Kidney (tissue), 14 donors: ENCODE measurements around the gene PRR35. TPM values are rescaled to one million over a fixed set of nuclear protein-coding genes. Genes with fewer than 3 reads are reported as not detected.

Source experiments
- DNase-seq, 5 donors: peaks; one replicate each; pipeline ENCODE4 v3.0.0-alpha.2; 2013 to 2020
- FAIRE-seq: peaks from 2 replicates; lab custom pipeline; 2012; peaks lifted over from hg19 to GRCh38; lab: Jason Lieb, UNC
- H3K27ac ChIP-seq, 2 donors: one replicate each; pipeline ENCODE4 v1.7.0; 2013; ENCODE audit warnings: low read depth in 2 of 2, low read length in 2 of 2, inconsistent platforms in 1 of 2
- H3K27me3 ChIP-seq: one replicate; pipeline ENCODE4 v1.7.1; 2013; ENCODE audit warnings: low read length, inconsistent platforms; ENCODE audit not compliant: control insufficient read depth, insufficient read depth
- H3K36me3 ChIP-seq, 3 donors: one replicate each; pipeline versions ENCODE4 v1.7.0 to v1.7.1; 2013; ENCODE audit warnings: low read length in 3 of 3, control low read depth in 1 of 3, inconsistent platforms in 1 of 3; ENCODE audit not compliant: insufficient read depth in 3 of 3, control insufficient read depth in 2 of 3
- H3K4me1 ChIP-seq, 3 donors: one replicate each; pipeline versions ENCODE4 v1.7.0 to v1.7.1; 2013; ENCODE audit warnings: low read length in 3 of 3, inconsistent platforms in 1 of 3, low read depth in 1 of 3; ENCODE audit not compliant: control insufficient read depth in 2 of 3, insufficient read depth in 2 of 3
- H3K4me3 ChIP-seq, 3 donors: one replicate each; pipeline versions ENCODE4 v1.7.0 to v1.8.1; 2013; ENCODE audit warnings: low read length in 3 of 3, control low read depth in 1 of 3, inconsistent platforms in 1 of 3
- H3K9ac ChIP-seq, 3 donors: one replicate each; pipeline versions ENCODE4 v1.7.0 to v1.7.1; 2013; ENCODE audit warnings: low read length in 3 of 3, control low read depth in 1 of 3, inconsistent platforms in 1 of 3
- H3K9me3 ChIP-seq, 3 donors: one replicate each; pipeline versions ENCODE4 v1.7.0 to v1.7.1; 2013; ENCODE audit warnings: low read length in 3 of 3, control low read depth in 1 of 3, inconsistent platforms in 1 of 3; ENCODE audit not compliant: control insufficient read depth in 2 of 3, insufficient read depth in 1 of 3
- intact Hi-C: fragments of 100-400 bp; cut with DNase I; formaldehyde crosslinking; loops from one replicate; pipeline ENCODE4 v1.11.1; 2022
- polyA plus RNA-seq: library from polyadenylated mRNA; stranded (reverse); fragments of 350-450 nt; fragmentation: Illumina TruSeq; extraction: RNeasy Lipid Tissue Mini Kit (QIAGEN cat#74804); gene quantifications from one replicate; pipeline ENCODE4 v1.2.3, GENCODE V29; 2014; ENCODE audit warnings: low read depth, low replicate concordance; ENCODE audit not compliant: insufficient read depth
- total RNA-seq: library from RNA; stranded (reverse); fragmentation: NEBNext Ultra II Directional; extraction: Animal tissue kit (Norgen Biotek cat#: 25700); gene quantifications from one replicate; pipeline ENCODE4 v1.2.1, GENCODE V29; 2021
- TF ChIP-seq, protein P1 (sequence below): IDR thresholded peaks from 3 replicates; pipeline ENCODE4 v1.5.1; 2012; ENCODE audit warnings: mild to moderate bottlenecking, moderate library complexity, borderline replicate concordance; ENCODE audit not compliant: insufficient read depth; ENCODE audit errors: extremely low read depth
- donor health status: control.
- donor health status: control.
- donor health status: control.
- donor health status: control.
- donor health status: control.
- donor health status: DM: yes; HTN: yes; CAD: no.
- donor health status: Normal renal cell carcinoma (clear cell type).

The PRR35 gene
- total and polyA plus RNA-seq, 2 donors from 2014 or later, result 1.8 to 24.4 TPM

DNA sequence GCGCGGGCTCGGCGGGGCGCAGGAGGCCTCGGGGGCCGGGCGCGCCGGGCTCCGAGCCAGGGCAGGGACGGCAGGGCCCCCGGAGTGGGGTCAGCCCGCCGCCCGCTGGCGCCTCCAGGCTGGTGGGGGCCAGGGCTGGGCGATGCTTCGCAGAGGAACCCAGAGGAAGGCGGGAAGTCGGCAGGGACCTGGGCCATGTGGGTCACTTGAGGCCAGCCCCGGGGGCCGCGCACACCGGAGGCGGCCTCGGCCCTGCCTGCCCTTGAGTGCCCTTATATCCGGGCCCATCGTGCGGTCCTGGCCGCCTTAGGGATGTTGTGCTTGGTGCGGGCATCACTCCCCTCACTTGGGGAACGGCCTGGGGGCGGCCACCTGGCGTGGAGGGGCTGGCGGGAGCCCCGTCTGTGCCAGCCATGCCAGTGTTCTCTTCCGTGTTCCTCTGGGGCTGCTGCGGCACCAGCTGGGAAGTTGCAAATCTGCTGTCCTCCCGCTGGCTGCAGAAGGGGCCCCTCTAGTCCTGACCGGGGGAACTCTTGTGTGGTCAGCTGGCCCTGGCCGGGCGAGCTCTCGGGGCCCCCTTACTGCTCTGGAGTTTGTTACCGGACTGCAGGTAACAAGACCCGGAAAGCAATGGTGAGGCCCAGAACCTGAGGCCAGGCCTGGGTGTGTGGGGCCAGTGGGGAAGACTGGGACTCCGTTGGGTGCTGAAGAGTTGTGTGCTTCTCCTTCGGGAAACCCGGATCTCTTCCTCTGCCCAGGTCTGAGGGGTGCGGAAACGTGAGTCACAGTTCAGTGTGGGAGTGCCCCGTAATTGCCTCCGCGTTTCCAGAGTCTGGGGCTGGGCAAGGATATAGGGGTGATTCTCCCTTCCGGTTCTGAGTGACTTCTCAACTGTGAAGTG lies 31.8 kb upstream of the PRR35 start:
- no peaks in the 10 kb centered on the region for H3K36me3 ChIP-seq
- peak overlapping the region; percentile 51 to 67 (median 51) for H3K4me3 ChIP-seq
- DNase-seq (peak in 1 of 5 donors; percentile 76), FAIRE-seq (no peak)
- H3K27me3 ChIP-seq, result no peaks in the 10 kb centered on the region
- H3K9me3 ChIP-seq, result no peaks in the 10 kb centered on the region
- TF ChIP-seq, protein P1, sequence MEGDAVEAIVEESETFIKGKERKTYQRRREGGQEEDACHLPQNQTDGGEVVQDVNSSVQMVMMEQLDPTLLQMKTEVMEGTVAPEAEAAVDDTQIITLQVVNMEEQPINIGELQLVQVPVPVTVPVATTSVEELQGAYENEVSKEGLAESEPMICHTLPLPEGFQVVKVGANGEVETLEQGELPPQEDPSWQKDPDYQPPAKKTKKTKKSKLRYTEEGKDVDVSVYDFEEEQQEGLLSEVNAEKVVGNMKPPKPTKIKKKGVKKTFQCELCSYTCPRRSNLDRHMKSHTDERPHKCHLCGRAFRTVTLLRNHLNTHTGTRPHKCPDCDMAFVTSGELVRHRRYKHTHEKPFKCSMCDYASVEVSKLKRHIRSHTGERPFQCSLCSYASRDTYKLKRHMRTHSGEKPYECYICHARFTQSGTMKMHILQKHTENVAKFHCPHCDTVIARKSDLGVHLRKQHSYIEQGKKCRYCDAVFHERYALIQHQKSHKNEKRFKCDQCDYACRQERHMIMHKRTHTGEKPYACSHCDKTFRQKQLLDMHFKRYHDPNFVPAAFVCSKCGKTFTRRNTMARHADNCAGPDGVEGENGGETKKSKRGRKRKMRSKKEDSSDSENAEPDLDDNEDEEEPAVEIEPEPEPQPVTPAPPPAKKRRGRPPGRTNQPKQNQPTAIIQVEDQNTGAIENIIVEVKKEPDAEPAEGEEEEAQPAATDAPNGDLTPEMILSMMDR, result no peak
- peak overlapping the region in 2 of 3 donors; percentile 69 to 80 for H3K9ac ChIP-seq
- peak overlapping the region; percentile 70 to 78 for H3K27ac ChIP-seq
- peaks cover 0 to 41% (median 23%) of the 10 kb centered on the region in 3 donors for H3K4me1 ChIP-seq
- intact Hi-C loops, result no loop called here

DNA sequence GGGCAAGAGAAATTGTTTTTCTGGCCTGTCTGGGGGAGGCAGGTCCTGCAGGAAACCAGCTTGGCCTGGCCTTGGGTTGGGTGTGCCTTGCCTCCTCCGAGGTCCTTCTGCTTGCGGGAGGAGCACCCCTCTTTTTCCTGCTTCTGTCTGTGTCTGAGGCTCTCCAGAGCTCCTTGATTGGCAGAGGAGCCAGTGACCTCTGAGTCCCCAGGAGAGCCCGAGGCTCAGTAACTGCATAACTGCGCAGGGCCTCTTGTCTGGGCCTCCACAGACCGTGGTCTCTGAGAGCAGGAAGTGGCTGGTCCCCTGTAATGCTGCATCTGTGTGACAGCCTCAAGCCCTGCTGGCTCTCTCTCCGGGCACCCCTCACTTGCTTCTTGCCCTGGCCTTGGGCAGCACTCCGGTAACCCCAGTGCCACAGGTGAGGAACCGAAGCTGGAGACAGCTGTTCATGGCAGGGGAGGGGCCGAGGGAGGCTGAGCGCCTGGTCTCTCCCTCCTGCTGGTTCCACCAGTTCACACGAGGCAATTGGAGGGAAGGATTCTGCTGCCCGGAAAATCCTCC lies 31.1 kb upstream of the PRR35 start:
- H3K4me3 ChIP-seq, result peak overlapping the region; percentile 51 to 67 (median 51)
- DNase-seq (peak in 1 of 5 donors; percentile 54), FAIRE-seq (no peak)
- H3K27ac ChIP-seq, result peak overlapping the region; percentile 70 to 78
- H3K36me3 ChIP-seq, result no peaks in the 10 kb centered on the region
- no peaks in the 10 kb centered on the region for H3K27me3 ChIP-seq
- peaks cover 0 to 39% (median 23%) of the 10 kb centered on the region in 3 donors for H3K4me1 ChIP-seq
- no peaks in the 10 kb centered on the region for H3K9me3 ChIP-seq
- peak overlapping the region in 1 of 3 donors; percentile 69 for H3K9ac ChIP-seq
- TF ChIP-seq, protein P1, result no peak
- intact Hi-C loops, result no loop called here

DNA sequence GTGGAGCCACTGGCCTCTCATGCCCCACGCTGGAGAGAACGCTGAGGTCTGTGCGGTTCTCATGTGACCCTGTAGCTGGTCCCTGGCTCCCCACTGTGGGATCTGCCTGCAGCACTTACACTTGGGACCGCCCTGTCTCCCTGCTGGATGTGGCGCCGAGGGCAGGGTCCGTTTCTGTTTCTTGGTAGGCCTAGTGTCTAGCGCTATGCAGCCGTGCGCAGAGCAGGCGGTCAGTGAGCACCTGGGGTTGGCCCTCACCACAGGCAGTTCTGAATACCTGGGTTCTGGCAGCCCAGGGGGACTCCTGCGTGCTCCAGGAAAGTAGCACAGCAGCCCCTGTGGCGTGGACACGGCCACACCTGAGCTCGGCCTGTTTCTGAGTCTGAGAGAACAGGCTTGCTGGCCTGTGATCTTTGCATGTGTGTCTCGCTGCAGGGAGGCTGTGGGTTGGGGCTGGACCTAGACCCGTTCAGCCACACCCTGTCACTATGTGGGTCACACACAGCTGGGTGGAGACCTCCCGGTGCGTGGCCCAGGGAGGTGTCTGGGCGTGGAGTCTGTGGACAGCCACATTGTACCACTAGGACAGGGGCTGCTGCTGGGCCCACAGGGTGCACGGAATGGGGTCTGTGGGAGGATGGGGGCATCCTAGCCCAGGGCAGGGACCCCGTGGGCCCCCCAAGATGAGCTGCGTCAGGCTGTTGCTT lies 29.9 kb upstream of the PRR35 start:
- intact Hi-C loops, result no loop called here
- Histone ChIP-seq H3K27ac (no peak overlapping the region), H3K27me3 (no peaks in the 10 kb centered on the region), H3K4me3 (no peak overlapping the region), H3K4me1 (peaks cover 0 to 36% (median 20%) of the 10 kb centered on the region in 3 donors), H3K9me3 (no peaks in the 10 kb centered on the region), H3K9ac (no peak overlapping the region), H3K36me3 (no peaks in the 10 kb centered on the region)
- DNase-seq (no peak), FAIRE-seq (no peak)
- TF ChIP-seq, protein P1, result no peak
